ENCODE measurements around the gene PRG3.
A peak's percentile ranks its signal among the peaks of the same experiment; 100 is the strongest.

PRG3 gene

GRCh38 chr11:57409321-57410100 lies 28.6 kb upstream of the PRG3 start:
- Histone ChIP-seq H3K14ac (ENCODE audit: low read length in 2 of 2) (no peak overlapping the region), H3K4me1 (ENCODE audit: control insufficient read depth, insufficient read depth, low read depth, low read length) (peaks cover 20% of the 10 kb centered on the region), H2BK5ac (ENCODE audit: low read depth, low read length, poor library complexity, severe bottlenecking) (no peak overlapping the region), H3K27ac (ENCODE audit: low read length, poor library complexity, severe bottlenecking) (no peak overlapping the region), H3K18ac (ENCODE audit: low read depth in 1 of 2, low read length in 2 of 2) (no peak overlapping the region), H3K36me3 (ENCODE audit: control insufficient read depth in 1 of 2, insufficient read depth in 2 of 2, low read depth in 1 of 2, low read length in 2 of 2) (peaks cover 23 to 97% of the 10 kb centered on the region in 2 experiments), H3K9me3 (ENCODE audit: control insufficient read depth, low read length) (no peaks in the 10 kb centered on the region), H3K9ac (ENCODE audit: low read length) (no peak overlapping the region), H2BK120ac (ENCODE audit: low read depth, low read length) (no peak overlapping the region), H3K79me1 (replicated peaks; ENCODE audit: low read length, poor library complexity, severe bottlenecking) (peaks cover 2% of the 10 kb centered on the region), H3K4ac (ENCODE audit: low read depth in 1 of 2, low read length in 2 of 2) (no peak overlapping the region), H2AFZ (ENCODE audit: low read depth, low read length) (no peak overlapping the region), H3K27me3 (ENCODE audit: control insufficient read depth in 1 of 2, insufficient read depth in 1 of 2, low read length in 2 of 2) (no peaks in the 10 kb centered on the region), H3K4me2 (ENCODE audit: low read length, poor library complexity, severe bottlenecking) (no peak overlapping the region), H2BK12ac (ENCODE audit: low read length in 2 of 2) (no peak overlapping the region), H3K4me3 (ENCODE audit: insufficient read depth in 1 of 2, low read depth in 1 of 2, low read length in 2 of 2) (no peak overlapping the region), H2BK15ac (ENCODE audit: low read depth, poor library complexity, severe bottlenecking) (no peak overlapping the region), H3K23ac (ENCODE audit: low read length in 2 of 2) (no peak overlapping the region), H4K91ac (ENCODE audit: low read length) (no peak overlapping the region), H4K8ac (ENCODE audit: low read length) (no peak overlapping the region), H2AK5ac (ENCODE audit: low read length, severe bottlenecking) (no peak overlapping the region)
- 97% methylated on average over 18 of the region's 18 CpGs for WGBS
- no peak for DNase-seq

GRCh38 chr11:57408771-57409170 lies 27.8 kb upstream of the PRG3 start:
- no peaks in the 10 kb centered on the region for H3K9me3 ChIP-seq (ENCODE audit: control insufficient read depth, low read length)
- H3K27me3 ChIP-seq (ENCODE audit: control insufficient read depth in 1 of 2, insufficient read depth in 1 of 2, low read length in 2 of 2): no peaks in the 10 kb centered on the region
- H3K4ac ChIP-seq (ENCODE audit: low read depth in 1 of 2, low read length in 2 of 2): no peak overlapping the region
- no peak for DNase-seq
- H2AFZ ChIP-seq (ENCODE audit: low read depth, low read length): no peak overlapping the region
- no peak overlapping the region for H4K91ac ChIP-seq (ENCODE audit: low read length)
- no peak overlapping the region for H3K4me2 ChIP-seq (ENCODE audit: low read length, poor library complexity, severe bottlenecking)
- no peak overlapping the region for H3K23ac ChIP-seq (ENCODE audit: low read length in 2 of 2)
- no peak overlapping the region for H2AK5ac ChIP-seq (ENCODE audit: low read length, severe bottlenecking)
- H3K9ac ChIP-seq (ENCODE audit: low read length): peak overlapping the region; percentile 9
- WGBS: 87% methylated on average over 2 of the region's 2 CpGs
- no peak overlapping the region for H2BK12ac ChIP-seq (ENCODE audit: low read length in 2 of 2)
- peaks cover 19 to 94% of the 10 kb centered on the region in 2 experiments for H3K36me3 ChIP-seq (ENCODE audit: control insufficient read depth in 1 of 2, insufficient read depth in 2 of 2, low read depth in 1 of 2, low read length in 2 of 2)
- H4K8ac ChIP-seq (ENCODE audit: low read length): no peak overlapping the region
- H3K27ac ChIP-seq (ENCODE audit: low read length, poor library complexity, severe bottlenecking): no peak overlapping the region
- H2BK5ac ChIP-seq (ENCODE audit: low read depth, low read length, poor library complexity, severe bottlenecking): no peak overlapping the region
- H3K18ac ChIP-seq (ENCODE audit: low read depth in 1 of 2, low read length in 2 of 2): no peak overlapping the region
- H2BK120ac ChIP-seq (ENCODE audit: low read depth, low read length): no peak overlapping the region
- no peak overlapping the region for H2BK15ac ChIP-seq (ENCODE audit: low read depth, poor library complexity, severe bottlenecking)
- no peak overlapping the region for H3K4me3 ChIP-seq (ENCODE audit: insufficient read depth in 1 of 2, low read depth in 1 of 2, low read length in 2 of 2)
- H3K4me1 ChIP-seq (ENCODE audit: control insufficient read depth, insufficient read depth, low read depth, low read length): peaks cover 20% of the 10 kb centered on the region
- no peak overlapping the region for H3K14ac ChIP-seq (ENCODE audit: low read length in 2 of 2)
- peaks cover 2% of the 10 kb centered on the region for H3K79me1 ChIP-seq (replicated peaks; ENCODE audit: low read length, poor library complexity, severe bottlenecking)

- peaks cover 17 to 91% of the 10 kb centered on the region in 2 experiments for H3K36me3 ChIP-seq (ENCODE audit: control insufficient read depth in 1 of 2, insufficient read depth in 2 of 2, low read depth in 1 of 2, low read length in 2 of 2)
- WGBS: 99% methylated on average over 8 of the region's 8 CpGs
- H4K91ac ChIP-seq (ENCODE audit: low read length): no peak overlapping the region
- H2BK12ac ChIP-seq (ENCODE audit: low read length in 2 of 2): no peak overlapping the region
- no peak overlapping the region for H2BK120ac ChIP-seq (ENCODE audit: low read depth, low read length)
- H3K14ac ChIP-seq (ENCODE audit: low read length in 2 of 2): no peak overlapping the region
- H2BK5ac ChIP-seq (ENCODE audit: low read depth, low read length, poor library complexity, severe bottlenecking): no peak overlapping the region
- DNase-seq: no peak
- no peak overlapping the region for H3K27ac ChIP-seq (ENCODE audit: low read length, poor library complexity, severe bottlenecking)
- H3K9ac ChIP-seq (ENCODE audit: low read length): peak overlapping the region; percentile 67
- no peaks in the 10 kb centered on the region for H3K9me3 ChIP-seq (ENCODE audit: control insufficient read depth, low read length)
- H3K4me2 ChIP-seq (ENCODE audit: low read length, poor library complexity, severe bottlenecking): no peak overlapping the region
- no peak overlapping the region for H3K4ac ChIP-seq (ENCODE audit: low read depth in 1 of 2, low read length in 2 of 2)
- H3K4me1 ChIP-seq (ENCODE audit: control insufficient read depth, insufficient read depth, low read depth, low read length): peaks cover 20% of the 10 kb centered on the region
- no peaks in the 10 kb centered on the region for H3K27me3 ChIP-seq (ENCODE audit: control insufficient read depth in 1 of 2, insufficient read depth in 1 of 2, low read length in 2 of 2)
- H2BK15ac ChIP-seq (ENCODE audit: low read depth, poor library complexity, severe bottlenecking): no peak overlapping the region
- H4K8ac ChIP-seq (ENCODE audit: low read length): no peak overlapping the region
- H3K79me1 ChIP-seq (replicated peaks; ENCODE audit: low read length, poor library complexity, severe bottlenecking): no peaks in the 10 kb centered on the region
- H3K4me3 ChIP-seq (ENCODE audit: insufficient read depth in 1 of 2, low read depth in 1 of 2, low read length in 2 of 2): no peak overlapping the region
- no peak overlapping the region for H2AFZ ChIP-seq (ENCODE audit: low read depth, low read length)
- no peak overlapping the region for H2AK5ac ChIP-seq (ENCODE audit: low read length, severe bottlenecking)
- H3K23ac ChIP-seq (ENCODE audit: low read length in 2 of 2): no peak overlapping the region
- no peak overlapping the region for H3K18ac ChIP-seq (ENCODE audit: low read depth in 1 of 2, low read length in 2 of 2)
These were observed 27.1 kb upstream of the PRG3 start for GRCh38 chr11:57407941-57408475.

GRCh38 chr11:57407010-57407920 lies 26.3 kb upstream of the PRG3 start:
- Histone ChIP-seq H2AK5ac (ENCODE audit: low read length, severe bottlenecking) (no peak overlapping the region), H3K4me1 (ENCODE audit: control insufficient read depth, insufficient read depth, low read depth, low read length) (peaks cover 20% of the 10 kb centered on the region), H4K91ac (ENCODE audit: low read length) (no peak overlapping the region), H3K4ac (ENCODE audit: low read depth in 1 of 2, low read length in 2 of 2) (no peak overlapping the region), H3K4me2 (ENCODE audit: low read length, poor library complexity, severe bottlenecking) (no peak overlapping the region), H3K9ac (ENCODE audit: low read length) (peak overlapping the region; percentile 67), H2BK12ac (ENCODE audit: low read length in 2 of 2) (no peak overlapping the region), H3K9me3 (ENCODE audit: control insufficient read depth, low read length) (no peaks in the 10 kb centered on the region), H2BK120ac (ENCODE audit: low read depth, low read length) (no peak overlapping the region), H3K27ac (ENCODE audit: low read length, poor library complexity, severe bottlenecking) (no peak overlapping the region), H3K27me3 (ENCODE audit: control insufficient read depth in 1 of 2, insufficient read depth in 1 of 2, low read length in 2 of 2) (no peaks in the 10 kb centered on the region), H3K36me3 (ENCODE audit: control insufficient read depth in 1 of 2, insufficient read depth in 2 of 2, low read depth in 1 of 2, low read length in 2 of 2) (peaks cover 17 to 87% of the 10 kb centered on the region in 2 experiments), H3K14ac (ENCODE audit: low read length in 2 of 2) (no peak overlapping the region), H3K4me3 (ENCODE audit: insufficient read depth in 1 of 2, low read depth in 1 of 2, low read length in 2 of 2) (no peak overlapping the region), H3K18ac (ENCODE audit: low read depth in 1 of 2, low read length in 2 of 2) (no peak overlapping the region), H2AFZ (ENCODE audit: low read depth, low read length) (no peak overlapping the region), H2BK5ac (ENCODE audit: low read depth, low read length, poor library complexity, severe bottlenecking) (no peak overlapping the region), H3K79me1 (replicated peaks; ENCODE audit: low read length, poor library complexity, severe bottlenecking) (no peaks in the 10 kb centered on the region), H2BK15ac (ENCODE audit: low read depth, poor library complexity, severe bottlenecking) (no peak overlapping the region), H3K23ac (ENCODE audit: low read length in 2 of 2) (no peak overlapping the region), H4K8ac (ENCODE audit: low read length) (no peak overlapping the region)
- WGBS: 93% methylated on average over 9 of the region's 9 CpGs
- DNase-seq: no peak
